HPDE6-E6E7 (cell line): ENCODE data around the gene FGG.
"Not testable (repeated sequence)": the region's sequence is repeated elsewhere in the genome, so short reads cannot be mapped to it uniquely, and the experiment has no call there.

Experiments
- DNase-seq: peaks from one replicate; pipeline ENCODE4 v3.0.0; 2011; ENCODE audit warnings: missing footprints; ENCODE audit errors: extremely low spot score

The FGG gene

DNA sequence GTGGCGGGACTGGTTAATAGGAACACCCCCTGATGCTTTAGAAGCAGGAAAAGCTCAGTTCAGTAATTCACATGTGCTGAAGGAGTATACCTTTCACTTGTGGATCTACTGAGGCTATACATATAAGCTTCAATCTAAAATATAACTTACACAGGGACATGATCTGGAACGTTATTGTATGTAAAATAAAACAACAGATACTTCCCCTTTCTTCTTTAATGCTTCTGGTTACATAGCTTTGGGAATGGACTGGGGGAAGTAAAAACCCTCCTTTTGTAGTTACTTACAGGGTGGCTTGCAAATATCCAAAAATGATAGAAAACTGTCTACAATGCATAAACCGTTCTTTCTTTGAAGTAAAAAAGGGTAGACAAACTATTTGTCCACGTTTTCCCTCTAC is 1.9 kb downstream of the FGG start:
- no peak for DNase-seq

DNA sequence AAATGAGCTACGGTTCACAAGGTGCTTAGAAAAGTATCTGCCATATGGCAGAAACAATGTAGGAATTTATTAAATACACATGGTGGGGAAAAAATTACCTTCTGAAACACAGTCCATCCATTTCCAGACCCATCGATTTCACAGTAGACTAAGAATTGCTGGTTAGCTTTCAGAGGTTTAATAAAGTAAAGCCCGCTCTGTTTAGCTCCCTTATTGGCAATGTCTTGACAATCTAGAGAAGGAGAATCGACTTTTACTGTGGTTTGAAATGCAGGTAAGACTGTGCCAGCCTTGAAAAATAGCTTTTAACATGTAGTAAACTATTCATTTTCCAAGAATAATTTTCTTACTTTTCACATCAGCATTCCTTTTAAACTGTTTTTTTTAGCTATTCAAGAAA is 2.9 kb downstream of the FGG start:
- DNase-seq, result no peak

DNA sequence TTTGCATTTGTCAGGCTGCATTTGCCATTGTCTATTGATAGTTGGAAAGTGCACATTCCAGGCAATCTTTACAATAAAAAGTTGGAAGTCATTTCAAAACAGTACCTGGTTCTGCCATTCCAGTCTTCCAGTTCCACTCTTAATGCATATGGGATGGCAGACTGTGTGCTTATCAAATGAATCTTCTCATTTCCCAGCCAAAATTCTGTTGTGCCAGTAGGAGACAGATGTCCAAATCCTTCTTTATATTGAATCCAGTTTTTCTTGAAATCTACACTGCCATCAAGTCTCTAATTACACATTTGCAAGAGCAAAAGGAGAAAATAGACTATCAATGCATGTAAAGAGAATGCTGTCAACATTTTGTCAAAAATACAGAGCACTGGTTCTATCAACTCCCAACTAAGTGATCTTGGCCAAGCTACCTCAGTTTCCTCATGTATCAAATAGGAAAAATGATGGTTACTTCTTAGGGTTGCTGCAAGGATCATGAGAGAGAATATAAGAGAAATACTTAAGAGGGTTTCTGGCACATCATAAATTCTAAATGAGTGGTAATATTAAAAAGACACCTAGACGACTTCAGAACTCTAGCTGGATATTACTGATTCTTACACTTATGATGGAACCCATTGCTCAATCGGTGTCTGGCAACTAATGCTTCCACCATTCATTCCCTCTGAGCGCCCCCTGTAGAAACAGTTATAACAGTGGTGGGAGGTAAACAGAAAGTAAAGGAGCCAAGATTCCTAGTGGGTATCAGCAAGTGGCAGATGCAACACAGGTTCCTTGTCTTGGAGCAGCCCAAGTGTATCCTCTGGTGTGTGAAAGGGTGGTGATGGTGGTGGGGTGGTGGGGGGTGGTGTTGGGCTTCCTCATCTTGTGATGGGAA is 3.8 kb downstream of the FGG start:
- DNase-seq, result no peak

DNA sequence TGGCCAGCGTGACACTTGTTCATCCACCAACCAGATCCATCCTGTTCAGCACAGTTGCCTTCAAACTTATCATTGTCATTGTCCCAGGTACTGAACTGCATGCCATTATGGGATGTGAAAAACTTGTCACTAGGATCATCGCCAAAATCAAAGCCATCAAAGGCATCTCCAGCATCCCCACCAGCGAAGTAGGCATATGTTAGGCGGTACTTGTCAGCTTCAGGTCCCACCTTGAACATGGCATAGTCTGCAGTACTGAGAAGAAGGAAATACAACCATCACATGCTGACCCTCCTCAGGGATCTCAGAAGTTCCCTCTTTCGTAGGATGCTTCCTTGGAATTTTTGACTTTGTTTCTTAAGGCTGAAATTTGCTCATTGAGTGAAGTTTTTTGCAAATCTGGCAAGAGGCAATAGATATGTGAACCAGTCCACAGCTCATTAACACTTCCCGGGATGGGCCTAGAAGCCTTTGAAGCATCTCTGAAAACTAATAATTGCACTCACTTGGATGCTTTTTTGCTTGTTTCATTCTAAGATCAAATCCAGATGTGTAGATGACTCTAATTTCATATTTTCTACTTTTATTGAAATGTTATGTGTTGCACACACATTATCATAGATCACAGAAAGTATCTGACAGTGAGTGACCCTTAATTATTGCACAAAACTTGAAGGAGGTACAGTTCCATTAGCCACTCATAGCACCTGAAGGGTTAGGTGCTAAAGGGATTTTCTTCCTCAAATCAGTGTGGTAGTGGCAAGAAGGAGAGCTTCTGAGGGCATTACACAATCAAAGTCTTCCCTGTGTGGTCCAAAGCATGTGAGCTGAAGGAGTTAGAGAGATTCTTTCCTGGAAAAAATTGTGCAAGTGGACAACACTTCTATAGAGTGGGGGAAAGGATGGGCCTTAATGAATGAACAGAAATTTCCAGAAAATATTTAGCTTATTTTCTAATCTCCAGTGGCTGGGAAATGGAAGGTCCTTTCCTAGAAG is 5.4 kb downstream of the FGG start:
- DNase-seq, result no peak

DNA sequence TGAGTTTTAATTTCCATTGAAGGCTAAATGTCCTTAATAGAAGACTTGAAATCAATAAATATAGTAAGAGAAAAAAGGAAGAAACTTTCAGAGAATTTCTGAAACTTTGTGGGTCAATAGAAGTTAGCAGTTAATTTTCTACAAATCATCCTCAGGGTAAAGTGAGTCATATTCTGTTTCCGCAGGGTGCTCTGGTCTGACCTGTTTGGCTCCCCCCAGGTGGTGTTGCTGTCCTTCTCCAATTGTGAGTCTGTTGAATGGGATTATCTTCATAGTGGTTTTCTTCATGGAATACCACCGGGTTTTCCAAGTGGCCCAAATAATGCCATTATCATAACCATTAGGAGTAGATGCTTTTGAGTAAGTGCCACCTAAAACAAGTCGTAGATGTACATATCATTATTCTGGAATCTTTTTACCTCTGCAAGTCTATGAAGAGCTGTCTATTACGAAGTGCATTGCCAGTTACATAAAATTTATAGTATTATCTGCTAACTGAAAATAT is 7.7 kb downstream of the FGG start:
- peak; percentile 19 for DNase-seq

DNA sequence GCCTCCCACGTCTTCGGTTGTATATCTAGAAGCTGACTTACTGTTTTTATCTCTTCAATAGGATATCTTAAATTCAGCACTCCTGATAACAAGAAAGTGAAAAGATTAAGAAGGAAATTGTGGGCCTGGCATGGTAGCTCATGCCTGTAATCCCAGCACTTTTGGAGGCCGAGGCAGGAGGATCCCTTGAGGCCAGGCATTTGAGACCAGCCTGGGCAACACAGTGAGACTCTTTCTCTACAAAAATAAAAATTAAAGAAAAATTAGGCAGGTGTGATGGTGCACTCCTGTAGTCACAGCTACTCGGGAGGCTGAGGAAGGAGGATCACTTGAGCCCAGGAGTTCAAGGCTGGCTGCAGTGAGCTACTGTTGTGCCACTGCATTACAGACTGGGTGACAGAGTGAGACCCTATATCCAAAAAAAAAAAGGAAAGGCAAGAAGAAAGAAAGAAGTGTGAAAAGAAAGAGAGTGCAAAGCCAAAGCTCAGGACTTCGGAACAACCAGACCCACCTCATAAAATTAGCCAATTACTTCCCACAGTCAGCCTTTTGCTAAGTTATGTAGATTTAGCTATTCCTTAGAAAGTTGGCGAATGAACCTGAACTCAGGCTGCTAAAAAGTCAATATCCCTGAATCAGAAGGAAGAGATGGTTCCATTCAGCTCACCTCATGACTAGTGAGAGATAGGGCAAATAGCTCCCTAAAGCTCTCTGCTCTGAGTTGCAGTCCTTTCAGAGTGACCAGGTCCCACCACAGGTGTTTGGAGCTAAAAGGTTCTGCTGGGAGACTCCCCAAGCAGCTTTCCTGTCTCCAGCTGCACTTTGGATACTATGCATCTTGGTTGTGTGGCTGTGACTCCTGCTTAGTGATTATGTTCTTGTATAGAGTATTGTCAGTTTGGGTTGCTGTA is 9.2 kb downstream of the FGG start:
- DNase-seq, result no peak

DNA sequence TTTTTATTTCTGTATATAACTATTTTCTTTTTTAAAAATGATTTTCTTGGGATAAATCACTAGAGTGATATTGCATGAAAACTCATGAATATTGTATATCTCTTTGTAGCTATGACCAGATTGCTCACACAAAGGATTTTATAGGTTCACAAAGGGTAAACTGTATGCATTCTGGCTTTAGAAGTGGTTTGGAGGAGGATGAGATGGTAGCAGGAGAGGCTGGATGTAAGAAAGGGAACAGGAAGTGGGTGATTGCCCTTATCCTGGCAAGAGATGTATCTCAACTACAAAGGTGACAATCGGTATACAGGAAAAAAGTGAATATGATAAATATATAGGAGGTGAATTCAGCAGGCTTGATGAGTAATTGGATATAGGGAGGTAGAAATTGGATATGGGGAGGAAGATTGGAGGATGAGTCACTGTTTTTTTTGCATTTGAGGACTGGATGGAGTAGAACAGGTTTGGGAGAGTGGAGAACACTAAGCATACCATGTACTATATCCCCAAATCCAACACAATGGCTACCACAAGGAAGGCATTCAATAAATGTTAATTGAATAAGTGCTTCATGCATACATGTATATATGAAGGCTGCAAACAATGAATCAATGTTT is 9.9 kb downstream of the FGG start:
- DNase-seq, result peak; percentile 64

DNA sequence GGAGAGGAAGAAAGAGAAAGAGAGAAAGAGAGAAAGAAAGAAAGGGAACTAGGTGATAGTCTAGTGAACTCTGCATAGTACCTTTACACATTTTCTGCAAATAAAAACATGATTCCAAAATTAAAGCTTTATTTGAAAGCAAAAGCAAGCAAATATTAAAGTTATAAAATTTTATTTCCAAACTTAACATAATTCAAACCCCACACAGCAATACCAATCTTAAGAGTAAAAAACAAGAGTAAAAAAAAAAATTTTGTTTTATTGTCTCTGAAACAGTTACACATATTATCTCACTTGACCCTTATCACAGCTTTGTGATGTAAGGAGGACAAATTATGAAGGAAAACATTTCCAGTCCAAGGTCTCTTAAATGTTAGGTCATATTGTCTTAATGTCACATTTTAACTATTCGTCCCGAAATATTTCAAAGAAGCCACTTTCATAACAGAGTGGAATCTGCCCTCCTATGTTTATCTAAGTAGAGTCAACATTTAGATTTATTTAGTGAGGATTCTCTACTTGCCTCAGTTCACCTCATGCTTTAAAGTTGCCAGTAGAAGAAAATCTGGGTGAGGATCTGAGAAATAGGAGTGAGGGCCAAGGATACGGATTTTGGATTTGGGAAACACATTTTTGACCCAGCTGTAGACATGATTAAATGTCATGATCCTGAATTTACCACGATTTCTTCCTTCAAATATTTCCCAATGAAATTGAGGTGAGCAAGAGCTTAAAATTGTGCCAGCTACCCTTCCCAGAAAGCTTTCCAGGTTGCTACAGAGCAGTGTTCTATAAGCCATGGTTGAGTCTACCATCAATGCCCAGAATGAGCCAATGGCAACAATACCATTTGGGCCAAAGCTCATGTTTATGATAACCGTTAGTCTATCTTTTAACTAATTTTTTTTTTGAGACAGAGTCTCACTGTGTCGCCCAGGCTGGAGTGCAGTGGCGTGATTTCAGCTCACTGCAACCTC is 14.4 kb downstream of the FGG start:
- DNase-seq, result no peak

DNA sequence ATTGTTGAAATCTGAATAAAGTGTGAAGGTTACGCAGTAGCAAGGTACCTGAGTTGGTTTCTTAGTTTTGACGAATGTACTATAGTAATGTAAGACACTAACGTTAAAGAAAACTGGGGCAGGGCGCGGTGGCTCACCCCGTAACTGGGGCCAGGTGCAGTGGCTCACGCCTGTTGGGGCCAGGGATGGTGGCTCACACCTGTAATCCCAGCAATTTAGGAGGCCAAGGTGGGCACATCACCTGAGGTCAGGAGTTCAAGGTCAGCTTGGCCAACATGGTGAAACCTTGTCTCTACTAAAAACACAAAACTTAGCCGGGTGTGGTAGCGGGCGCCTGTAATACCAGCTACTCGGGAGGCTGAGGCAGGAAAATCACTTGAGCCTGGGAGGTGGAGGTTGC is 15.2 kb downstream of the FGG start:
- not testable (repeated sequence) for DNase-seq

DNA sequence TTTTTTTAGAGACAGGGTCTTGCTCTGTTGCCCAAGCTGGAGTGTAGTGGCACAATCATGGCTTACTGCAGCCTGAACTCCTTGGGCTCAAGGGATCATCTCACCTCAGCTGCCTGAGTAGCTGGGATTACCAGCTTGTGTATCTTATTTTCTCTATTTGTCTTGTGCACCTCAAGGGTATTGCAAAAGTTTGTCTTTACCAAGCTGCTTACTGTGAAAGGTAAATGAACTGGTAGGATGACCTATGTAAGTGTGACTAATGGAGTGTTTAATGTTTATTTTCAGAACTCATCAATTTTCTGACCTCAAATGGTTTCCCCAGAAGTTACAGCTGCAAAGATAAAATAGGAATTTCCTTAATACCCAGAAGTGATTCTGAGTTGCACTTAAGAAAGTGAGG is 16.6 kb downstream of the FGG start:
- peak; percentile 13 for DNase-seq

DNA sequence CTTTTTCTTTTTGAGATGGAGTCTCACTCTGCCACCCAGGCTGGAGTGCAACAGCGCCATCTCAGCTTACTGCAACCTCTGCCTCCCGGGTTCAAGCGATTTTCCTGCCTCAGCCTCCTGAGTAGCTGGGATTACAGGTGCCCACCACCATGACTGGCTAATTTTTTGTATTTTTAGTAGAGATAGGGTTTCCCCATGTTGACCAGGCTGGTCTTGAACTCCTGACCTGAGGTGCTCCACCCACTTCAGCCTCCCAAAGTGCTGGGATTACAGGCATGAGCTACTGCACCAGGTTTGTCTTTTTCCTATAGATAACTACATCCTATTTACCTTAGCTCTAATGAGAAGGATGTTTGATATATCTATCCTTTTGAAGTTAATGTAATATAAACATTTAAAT is 18.1 kb downstream of the FGG start:
- DNase-seq, result not testable (repeated sequence)

DNA sequence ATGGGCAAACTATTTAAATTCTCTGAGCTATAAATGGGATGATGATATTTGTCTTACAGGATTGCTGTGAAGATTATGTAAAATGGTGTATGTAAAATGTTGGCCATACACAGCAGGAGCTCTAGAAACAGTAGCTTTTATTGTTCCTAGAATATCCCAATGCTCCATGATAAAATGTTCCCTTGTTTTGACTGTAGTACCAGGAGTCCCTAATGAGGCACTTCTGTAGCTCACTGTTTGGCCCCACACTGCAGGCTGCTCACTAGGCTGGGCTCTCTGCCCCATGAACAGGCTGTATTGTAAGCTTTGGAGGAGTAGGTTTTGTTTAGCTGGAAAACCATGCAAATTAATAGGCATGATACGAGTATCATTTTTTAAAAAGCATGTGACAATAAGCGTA is 18.6 kb downstream of the FGG start:
- DNase-seq, result no peak

DNA sequence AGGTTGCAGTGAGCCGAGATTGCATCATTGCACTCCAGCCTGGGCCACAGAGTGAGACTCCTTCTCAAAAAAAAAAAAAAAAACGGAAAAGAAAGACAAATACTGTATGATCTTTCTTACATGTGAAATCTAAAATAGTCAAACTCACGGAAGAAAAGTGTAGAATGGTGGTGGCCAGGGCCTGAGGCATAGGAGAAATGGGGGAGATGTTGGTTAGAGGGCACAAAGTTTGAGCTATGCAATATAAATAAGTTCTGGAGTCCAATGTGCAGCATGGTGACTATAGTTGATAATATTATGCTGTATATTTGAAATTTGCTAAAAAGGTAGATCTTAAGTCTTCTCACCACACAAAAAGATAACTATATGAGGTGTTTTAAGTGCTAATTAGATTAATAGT is 20.6 kb downstream of the FGG start:
- DNase-seq, result no peak

DNA sequence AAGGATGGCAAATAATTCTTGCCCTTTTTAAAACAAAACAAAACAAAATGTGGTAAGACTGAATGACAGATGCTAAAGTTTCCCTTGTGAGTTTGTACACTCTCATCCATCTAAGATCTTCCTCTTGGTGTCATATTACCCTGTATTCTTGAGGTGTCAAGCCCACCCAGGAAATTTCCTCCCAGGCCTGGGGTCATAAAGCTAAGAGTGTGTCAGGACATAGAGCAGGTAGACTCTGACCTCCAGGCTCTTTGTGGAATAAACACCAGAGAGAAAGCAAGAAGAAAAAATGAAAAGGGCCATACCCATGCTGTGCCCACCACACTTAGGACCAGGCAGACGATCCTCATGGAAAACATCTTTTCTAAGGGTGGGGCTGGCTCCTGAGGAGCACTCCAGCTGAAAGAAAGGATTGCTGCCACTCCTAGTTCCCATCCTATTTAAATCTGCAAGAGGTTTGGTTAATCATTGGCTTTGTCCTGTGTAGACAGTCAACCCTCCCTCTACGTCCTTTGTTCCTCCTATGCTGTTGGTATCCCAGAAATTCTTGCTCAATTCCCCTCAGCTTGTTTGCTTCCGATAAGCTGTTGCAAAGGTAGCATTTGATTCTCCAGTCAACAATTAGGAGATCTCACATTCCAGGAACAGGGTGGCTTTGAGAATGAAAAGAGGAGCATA is 22.0 kb downstream of the FGG start, which contains the start of gene FGA:
Gene FGA, minus strand, starts transcription at position 414 of the 678 bp plus-strand sequence. Its CDS starts 55 bp downstream, at position 359.
- no peak for DNase-seq

DNA sequence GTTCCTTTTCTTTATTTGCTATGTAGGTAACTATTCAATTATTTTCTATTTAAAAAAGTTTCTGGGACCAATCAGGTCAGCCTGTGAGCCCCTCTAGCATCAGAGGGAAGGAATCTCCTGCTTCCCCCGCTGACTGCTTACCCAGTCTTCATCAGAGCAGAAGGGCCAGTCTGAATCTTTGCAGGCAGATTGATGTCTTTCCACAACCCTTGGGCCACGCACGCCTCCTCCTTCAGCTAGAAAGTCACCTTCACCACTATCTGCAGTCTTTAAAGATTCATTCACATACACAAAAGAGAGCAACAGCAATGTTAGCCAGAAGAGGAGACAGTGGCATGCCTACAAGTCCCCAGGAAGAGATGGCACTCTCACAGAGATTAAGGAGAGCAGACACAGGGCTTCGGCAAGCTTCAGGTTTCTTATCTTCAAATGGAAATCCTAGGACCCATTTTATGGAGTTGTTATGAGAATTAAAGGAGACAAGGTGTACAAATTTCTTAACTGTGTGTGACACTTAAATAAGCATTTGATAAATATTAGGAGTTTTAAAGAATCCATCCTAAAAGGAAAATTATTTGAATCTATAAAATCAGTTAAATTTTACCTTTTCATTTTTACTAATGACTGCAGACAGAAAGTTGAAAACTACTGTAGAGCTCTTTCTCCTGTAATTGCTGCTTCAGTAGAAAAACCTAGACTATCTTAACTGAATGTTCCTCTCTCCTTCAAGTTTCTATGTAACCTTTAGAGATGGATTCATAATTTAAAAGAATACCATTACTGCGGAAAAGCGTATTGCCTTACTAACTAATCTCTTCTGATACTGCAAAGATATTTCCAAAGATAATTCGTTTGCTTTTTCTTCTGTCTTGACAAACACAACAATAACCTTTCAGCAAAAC is 22.9 kb downstream of the FGG start:
- no peak for DNase-seq

DNA sequence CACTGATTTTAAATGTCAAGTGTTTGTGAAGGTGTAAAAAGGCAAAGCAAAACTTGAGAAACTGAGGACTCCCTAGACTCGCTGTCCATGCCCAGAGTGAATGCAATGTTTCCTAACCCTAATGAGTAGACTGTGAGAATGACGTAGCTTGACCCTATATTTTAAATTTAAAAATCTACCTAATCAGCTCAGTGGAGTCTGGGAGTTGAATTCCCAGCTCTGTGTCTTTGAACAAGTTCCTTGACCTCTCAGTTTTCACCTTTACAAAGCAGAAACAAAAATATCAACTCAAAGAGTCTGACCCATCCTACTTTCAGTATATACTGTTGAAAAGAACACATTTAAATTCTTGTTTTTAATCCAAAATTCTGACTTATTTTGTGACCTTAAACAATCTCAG is 24.3 kb downstream of the FGG start:
- DNase-seq, result no peak

DNA sequence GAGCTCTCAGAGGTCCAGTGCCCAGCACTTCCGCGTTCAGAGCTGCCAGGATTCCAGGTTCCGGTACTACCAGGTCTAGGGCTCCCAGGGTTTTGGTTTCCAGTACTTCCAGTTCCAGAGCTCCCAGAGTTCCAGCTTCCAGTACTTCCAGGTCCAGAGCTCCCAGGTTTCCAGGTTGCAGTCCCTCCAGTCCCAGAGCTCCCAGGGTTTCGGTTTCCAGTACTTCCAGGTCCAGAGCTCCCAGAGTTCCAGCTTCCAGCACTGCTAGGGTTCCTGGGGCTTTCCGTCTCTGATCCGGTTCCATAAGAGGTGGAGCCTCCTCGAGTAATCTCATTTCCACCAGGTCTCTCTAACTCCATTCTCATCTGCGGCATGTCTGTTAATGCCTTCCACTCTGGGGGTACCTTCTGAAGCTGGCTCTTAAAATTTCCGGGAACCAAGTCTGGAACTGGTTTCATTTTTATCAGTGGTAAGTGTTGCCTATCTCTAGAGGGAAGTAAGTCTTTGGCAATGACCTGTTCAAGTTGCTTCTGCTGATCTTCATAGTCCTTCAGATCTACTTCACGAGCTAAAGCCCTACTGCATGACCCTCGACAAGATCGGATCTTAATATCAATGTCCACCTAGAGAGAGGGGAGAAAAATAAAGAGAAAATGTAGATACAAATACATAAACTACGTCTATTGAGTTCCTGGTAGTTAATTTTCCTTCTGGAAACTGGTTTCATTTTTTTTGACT is 26.0 kb downstream of the FGG start:
- no peak for DNase-seq
